Measurements from ENCODE around the gene RTKN. TPM values are rescaled to one million over a fixed set of nuclear protein-coding genes. Genes with fewer than 3 reads are reported as not detected.

RTKN gene
- total RNA-seq, 1 experiment from 2014 or later = 15.1 TPM

DNA sequence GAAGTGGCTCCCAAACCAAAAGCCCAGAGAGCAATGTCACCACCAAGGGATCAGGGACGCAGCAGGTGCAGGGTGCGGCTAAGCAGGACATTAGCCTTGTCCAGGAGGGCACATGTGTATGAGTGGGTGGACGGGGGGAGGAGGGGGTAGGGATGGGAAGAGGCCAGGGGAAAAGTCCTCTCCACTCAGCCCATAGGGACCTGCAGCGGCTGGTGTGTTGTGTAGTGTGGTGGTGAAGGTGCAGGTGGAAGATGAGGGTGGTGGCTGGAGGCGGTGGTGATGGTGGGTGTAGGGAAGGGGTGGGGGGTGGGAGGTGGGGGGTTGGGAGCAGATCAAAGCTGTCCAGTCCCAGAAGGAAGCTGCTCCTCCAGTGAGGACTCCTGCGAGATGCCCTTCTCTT is 24.0 kb downstream of the RTKN start:
- no peak for DNase-seq (ENCODE audit: low read depth)

DNA sequence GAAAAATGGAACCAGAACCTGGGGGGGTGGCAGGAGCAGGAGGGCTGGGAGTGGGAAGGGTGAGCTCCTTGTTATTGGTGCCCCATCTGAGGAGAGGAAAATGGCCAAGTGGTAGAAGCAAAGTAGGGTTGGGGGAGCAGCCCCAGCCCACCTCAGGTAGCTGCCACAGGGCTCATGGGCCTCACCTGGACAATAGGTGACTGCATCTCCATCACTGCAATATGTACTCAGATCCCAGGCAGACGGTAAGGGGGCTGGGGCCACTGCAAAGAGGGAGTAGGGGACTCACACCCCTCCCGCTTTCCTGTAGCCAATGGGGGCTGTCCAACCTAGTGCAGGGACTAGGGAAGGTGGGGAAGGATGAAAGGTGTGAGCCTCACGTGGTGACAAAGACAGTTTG is 24.5 kb downstream of the RTKN start:
- DNase-seq (ENCODE audit: low read depth) = no peak

DNA sequence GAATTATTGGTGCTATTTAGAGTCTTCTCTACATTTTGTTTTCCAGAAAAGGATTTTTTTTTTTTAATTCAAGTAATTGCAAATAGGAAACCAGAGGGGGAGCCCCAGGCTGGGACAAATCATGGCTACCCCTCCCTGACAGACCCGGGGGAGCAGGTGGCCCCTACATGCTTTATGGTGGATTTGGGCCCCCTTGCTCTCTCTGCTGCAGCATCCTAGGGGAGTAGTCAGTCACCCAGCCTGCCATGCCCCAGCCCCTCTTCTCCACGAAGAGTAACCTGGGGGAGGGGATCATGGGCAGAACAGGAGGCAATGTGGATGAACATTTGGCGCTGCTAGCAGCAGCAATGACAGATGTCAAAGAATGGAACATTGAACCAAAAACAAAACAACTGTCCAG is 25.0 kb downstream of the RTKN start:
- no peak for DNase-seq (ENCODE audit: low read depth)

DNA sequence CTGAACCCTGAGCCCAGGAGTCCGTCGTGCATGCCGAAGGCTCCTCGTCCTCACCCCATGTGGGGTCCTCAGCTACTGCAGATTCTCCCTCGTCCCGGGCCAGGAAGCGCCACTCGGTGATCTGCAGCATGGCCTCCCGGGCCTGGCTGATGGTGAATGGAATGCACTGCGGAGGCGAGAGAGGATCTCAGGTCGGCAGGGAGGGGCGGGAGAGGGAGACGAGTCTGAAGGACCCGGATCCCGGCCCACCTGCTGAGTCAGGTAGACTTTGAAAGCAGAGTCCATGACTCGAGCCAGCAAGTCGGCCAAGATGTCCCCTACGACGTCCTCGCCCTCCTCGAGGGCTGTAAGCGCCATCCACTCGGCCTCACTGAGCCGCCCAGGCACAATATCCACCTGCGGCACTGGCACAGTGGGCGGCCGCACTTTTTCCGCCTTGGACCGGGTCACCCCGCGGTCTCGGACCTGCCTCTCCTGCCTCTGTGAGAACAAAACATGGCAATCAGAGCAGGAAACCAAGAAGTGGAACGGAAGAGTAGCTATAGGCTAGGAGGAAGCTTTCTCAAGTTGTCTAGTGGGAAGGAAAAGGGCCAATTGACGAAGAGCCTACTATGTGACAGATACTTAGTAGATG is 25.9 kb downstream of the RTKN start:
- no peak for DNase-seq (ENCODE audit: low read depth)

DNA sequence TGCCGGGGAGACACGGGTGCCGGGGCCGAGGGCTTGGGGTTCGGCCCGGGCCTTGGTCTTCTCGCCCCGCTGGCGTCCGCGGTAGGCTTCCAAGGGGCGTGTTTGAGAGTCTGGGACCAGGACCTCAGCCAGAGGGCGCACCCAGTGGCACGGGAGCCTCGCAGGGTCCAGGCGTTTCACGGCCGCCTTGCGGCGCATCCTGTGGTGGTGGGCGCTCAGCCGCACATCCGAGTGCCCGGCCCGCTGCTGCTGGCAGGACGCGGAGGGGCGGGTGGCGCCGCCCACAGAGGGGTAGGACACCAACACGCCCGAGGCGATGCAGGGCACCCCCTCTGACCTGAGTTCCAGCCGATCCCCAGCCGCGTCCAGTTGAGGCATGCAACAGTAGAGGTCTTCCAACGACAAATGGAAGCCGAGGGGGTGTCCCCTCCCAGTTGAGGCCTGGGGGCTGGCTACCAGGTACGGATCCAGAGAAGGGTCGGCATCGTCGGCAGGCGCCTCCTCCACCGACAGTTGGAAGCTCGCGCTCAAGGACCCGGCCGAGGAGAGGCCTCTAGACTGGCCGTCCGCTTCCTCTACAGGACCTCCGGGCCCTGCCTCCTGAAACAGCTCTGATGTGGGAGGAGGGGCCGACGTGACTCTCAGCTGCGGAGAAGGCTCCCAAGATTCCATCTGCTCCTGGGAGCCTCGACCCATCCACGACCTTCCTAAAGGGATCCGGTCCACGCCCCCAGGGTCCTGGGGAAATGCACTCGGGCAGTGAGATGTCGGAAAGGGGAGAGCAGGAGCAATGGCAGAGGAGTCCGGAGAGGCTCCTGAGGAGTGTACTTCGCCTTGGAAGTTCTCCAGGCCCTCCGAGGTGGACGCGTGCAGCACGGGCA is 26.6 kb downstream of the RTKN start:
- DNase-seq (ENCODE audit: low read depth) = peak; percentile 36

DNA sequence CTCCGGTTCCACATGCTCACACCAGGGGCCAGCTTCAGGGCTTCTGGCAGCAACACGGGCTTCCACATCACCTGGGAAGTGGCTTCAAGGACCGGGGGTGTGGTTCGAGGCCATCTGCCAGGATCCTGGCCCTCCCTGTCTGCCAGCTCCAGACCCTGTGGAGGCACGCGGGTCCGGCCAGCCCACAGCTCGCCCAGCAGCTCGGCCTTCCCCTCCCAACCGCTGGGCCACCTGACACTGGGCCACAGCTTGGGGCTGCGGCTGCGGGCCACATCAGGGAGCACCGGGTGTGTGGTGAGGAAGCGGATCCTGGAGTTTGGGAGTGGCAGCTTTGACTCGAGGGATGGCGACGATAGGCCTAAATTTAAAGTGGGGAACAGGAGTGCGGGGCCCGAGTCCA is 27.3 kb downstream of the RTKN start:
- no peak for DNase-seq (ENCODE audit: low read depth)

DNA sequence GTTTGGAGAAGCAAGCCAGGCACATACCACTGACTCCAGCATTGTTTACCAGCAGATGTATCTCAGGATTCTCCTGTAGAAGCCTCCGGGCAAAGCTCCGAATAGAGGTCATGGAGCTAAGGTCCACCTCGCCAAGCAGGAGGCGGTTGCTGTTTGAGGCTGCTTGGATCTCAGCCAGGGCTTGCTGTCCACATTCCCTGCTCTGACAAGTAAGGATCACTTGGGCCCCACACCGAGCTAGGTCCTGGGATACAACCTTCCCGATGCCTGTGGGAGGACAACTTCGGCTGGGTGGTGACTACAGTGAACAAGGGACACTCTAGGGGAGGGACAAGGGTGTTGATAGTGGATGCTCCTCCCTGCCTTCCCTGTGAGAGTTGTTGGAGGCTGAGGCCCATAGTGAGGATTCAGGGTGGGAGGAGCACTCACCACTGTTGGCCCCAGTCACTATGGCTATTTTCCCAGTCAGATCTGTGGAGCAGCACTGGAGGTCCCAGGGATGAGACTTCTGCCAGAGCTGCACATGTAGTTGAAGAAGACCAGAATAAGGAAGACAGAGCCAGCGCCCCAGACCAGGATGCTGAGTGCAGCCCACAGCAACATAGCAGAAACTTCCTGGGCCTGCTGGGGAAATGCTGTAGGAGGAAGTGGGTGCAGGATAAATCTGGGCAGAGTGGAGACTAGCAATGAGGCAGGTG is 28.6 kb downstream of the RTKN start:
- no peak for DNase-seq (ENCODE audit: low read depth)

DNA sequence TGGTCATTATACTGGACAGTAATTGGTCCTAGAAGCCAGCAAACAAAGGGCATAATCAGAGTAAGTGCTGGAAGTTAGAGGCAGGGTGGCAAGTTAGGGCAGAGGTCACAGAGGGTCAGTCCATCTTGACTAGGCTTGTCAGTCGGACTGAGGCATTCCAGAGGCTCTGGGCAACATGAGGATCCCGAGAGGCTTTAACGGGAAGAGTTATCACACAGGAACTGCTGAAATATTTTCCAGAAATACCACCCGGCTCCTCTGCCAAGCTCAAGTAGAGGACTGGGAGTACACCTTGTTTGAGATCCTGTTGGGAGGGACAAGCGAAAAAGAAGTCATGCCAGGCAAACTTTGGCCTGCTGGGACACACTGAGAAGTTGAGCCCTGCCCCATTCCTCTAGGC is 34.1 kb downstream of the RTKN start:
- no peak for DNase-seq (ENCODE audit: low read depth)

DNA sequence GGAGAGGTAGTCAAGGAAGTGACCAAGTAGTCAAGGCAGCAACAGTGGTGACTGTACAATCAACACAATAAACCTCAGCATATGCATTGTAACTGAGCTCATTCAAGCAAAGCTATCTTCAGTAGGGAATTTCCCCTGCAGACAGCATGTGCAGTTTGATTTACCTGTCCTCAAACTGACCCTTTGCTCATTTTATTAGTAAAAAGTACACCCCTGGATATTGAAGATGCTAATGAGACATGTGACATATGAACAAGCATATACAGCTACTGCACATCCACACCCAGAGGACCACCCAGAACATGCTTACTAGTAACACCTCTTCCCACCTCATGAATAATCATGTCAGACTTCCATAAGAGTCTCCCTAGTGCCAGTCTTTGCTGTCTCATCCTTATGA is 35.7 kb downstream of the RTKN start:
- peak; percentile 20 for DNase-seq (ENCODE audit: low read depth)

DNA sequence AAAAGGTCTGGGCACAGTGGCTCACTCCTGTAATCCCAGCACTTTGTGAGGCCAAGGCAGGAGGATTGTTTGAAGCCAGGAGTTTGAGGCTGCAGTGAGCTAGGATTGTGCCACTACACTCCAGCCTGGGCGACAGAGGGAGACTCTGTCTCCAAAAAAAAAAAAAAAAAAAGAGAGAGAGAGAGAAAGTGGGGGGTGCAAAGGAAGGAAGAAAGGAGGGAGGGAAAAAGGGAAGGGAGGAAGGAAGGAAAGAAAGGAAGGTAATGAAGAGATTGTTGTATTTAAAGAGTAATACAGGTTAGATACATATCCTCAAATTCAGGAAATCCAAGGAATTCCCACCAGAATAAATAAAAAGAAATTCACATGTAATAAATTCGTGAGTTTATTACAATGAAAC is 39.8 kb downstream of the RTKN start:
- no peak for DNase-seq (ENCODE audit: low read depth)

DNA sequence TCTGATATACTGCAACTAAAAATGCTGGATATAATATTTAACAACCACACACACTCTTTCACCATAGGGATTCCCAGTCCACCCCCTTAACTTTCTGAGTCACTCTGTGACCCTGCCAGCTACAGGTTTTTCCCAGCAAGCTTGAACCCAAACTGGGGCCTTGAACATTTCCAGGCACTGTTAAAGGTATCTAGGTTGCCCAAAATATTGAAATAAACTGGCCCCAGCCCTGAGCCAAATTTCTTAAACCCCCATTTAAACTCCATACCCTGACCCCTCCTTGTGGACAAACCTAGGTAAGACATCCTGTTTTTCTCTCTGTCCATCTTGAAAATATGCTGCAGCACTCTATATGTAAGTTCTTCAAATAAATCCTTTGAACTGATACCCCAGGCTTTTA is 42.0 kb downstream of the RTKN start:
- peak; percentile 37 for DNase-seq (ENCODE audit: low read depth)

DNA sequence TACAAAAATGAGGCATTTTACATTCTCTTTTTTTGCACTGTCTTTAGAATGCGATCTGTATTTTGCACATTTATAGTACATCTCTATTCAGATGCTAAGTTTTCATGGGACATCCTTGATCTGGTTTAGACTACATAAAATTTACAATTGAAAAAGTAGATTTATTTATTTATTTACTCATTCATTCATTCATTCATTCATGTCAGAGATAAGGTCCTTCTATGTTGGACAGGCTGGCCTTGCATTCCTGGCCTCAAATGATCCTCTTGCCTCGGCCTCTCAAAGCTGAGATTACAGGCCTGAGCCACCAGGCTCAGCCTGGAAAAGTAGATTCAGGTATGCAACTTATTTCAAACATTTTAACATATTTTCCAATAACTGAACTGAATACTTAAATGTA is 45.6 kb downstream of the RTKN start:
- no peak for DNase-seq (ENCODE audit: low read depth)

DNA sequence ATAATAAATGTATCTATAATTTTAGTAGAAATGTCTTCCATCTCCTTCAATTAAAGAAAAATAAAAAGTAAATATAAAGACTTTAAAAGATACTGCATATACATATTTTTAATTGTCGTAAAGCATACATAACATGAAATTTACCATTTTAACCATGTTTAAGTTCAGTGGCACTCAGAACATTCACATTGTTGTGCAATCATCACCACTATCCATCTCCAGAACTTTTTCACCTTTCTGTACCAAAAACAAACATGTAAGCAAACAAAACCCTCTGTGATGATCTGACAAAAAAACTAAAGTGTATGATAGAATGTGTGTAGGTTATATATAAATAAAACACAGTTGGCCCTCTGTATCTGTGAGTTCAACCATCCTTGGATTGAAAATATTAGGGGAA is 48.2 kb downstream of the RTKN start:
- DNase-seq (ENCODE audit: low read depth) = no peak

DNA sequence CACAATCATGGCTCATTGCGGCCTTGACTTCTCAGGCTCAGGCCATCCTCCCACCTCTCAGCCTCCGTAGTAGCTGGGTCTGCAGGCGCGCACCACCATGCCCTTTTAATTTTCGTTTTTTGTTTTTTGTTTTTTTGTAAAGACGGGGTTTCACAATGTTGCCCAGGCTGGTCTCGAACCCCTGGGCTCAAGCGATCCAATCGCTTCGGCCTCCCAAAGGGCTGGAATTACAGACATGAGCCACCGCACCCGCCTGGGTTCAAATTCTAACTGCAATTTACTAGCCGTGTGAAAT is 49.3 kb downstream of the RTKN start:
- no peak for DNase-seq (ENCODE audit: low read depth)

DNA sequence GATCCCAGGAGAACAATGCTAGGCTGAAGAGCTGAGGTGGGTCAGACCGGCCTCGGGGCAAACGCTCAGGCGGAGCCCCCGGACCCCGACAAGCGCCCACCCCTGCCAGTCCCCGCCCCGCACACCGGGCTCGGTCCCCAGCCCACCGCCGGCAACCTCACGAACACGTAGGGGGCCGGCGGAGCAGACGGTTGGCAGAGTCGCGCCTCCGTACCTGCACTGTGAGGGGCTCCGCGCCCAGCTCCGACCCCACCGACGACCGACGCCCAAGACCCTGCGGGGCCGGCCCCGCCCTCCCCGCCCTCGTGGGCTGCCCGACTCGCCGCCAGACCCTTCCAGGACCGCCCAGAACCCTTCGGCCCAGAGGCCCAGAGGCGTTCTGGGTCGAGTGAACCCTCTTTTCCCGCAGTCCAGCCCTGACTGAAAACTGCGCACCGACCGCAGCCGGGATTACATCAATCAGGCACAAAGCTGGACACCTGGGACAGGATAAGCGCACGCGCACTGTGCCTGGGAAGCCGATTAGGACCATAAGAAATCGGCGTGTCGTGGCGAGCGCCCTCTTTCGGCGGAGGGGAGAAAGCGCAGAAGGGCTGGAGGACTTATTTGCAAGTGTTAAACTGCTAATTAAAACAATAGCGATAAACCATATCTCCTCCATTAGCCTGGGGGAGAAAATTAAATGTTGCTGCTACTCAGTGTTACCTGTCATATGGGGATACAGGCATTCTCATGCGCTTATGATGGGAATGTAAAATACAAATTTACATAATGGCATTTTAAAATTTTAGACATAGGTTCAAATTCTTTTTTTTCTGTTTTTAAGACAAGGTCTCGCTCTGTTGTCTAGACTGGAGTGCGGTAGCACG is 49.9 kb downstream of the RTKN start:
- DNase-seq (ENCODE audit: low read depth) = peak; percentile 83

DNA sequence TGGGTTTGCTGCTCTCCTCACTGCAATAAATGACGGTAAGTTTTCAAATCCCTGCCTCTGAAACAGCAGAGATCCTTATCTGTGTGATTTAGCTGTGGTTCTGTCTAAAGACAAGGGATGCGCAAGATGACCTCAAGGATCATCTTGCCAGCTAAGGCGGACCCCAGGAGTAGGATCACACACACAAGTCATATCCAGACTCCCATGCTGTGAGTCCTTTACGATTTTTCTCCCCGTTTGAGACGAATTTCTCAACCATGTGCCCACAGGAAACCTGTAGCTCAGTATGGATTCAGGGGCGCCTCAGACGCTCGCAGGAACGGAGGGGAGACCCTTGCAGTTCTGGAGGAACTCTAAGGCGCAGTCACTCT is 50.5 kb downstream of the RTKN start:
- peak; percentile 61 for DNase-seq (ENCODE audit: low read depth)

DNA sequence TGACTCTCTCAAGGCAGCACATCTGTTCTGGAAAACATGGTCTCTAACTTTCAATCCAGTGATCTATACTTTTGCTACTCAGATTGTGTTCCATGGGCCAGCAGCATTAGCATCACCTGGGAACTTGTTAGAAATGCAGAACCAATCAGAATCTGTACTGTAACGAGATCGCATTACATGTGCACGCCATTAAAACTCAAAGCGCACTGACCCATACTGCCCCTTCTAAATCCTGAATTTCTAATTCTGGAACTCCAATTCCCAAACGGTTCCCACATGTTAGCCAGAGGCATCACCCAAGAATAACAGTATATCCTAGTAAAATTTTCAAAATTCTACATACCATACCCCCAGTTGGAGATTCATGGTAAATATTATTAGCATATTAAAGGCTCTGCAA is 51.1 kb downstream of the RTKN start:
- DNase-seq (ENCODE audit: low read depth) = peak; percentile 16

DNA sequence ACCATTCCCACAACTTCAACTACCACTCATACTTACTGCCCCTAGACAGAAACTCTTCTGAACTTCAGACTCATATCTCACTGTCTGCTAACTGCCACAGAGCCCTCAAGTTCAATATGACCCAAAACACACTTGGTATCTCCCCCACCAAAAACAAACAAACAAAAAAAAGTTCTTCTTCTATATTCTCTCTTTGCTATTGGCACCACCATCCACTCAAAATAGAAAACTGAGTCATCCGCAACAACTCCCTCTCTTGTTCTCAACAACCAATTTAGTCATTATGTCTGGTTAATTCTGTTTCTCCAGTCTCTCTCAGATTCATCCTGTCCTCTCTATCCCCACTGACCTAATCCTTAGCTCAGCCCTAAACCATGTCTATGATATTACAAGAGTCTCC is 54.4 kb downstream of the RTKN start:
- peak; percentile 43 for DNase-seq (ENCODE audit: low read depth)

DNA sequence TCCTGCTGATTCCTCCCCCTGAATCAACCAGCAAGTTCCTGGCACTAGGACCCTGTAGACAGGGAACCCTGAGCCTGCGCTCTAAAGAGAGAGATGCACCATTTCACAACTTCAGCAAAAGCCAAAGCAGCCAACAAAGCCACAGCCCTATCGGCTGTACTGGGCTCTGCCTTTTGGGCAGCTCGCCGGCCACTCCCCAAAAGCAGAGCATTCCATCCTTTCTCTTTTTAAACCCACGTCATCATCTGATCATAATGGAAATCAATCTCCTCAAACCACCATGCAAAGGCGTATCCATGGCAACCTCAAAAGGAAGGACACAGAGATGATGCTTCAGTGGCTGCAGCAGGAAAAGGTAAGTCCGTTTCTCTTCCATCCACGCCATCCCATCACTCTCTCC is 56.3 kb downstream of the RTKN start:
- DNase-seq (ENCODE audit: low read depth) = no peak

DNA sequence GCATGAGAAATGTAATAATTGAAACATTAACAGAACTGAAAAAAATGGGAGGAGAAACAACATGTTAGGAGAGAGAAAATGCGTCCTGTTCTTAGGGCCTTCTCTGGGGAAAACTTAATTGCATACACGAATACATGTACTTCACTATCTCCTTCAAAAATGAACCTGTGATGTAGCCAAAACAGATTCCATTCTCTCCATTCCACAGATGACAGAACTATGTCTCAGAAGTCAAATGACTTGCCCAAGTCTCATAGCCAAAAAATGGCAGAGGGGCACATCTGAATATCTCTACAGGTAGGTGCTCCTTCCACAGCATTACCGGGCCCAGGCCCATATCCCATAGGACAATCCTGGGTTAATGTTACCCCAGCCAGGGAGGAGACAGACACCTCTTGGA is 57.7 kb downstream of the RTKN start:
- no peak for DNase-seq (ENCODE audit: low read depth)

DNA sequence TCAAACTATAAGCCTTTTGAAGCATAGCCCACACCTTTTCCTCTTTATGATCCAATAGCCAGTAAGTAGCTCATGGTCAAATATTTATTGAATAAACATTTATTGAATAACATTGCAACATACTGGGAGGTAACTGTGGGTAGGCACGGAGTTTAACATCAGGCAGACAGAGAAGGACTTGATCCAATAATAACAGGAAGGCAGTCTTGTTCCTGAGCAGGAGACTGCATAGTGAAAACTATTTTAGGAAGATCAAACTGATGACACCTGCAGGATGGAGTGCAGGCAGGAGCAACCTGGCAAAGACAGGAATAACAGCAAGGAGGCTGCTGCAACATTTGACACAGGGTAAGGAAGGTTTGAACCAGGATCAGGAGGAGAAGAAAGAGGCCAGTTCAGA is 58.5 kb downstream of the RTKN start:
- no peak for DNase-seq (ENCODE audit: low read depth)

DNA sequence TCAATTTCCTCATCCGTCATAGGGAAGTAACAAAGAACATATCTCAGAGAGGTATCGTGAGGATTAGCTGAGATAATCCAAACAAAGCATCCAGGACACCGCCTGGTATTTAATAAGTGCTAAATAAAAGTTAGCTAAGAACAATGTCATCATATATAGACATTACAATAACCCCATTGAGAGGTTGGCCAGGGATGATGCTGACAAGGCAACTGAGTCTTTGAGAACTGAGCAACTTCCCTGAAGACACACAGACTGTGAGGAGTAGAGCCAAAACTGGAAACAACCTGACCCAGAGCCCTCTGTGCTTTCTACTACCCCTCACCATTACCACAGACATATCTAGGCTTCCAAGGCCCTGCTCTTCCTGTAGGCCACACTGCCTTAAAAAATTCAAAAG is 60.0 kb downstream of the RTKN start:
- DNase-seq (ENCODE audit: low read depth) = no peak

Data from RPMI7951 (cell line).